ENCODE results near the gene DNAJC13.
"Not testable (repeated sequence)": the region's sequence is repeated elsewhere in the genome, so short reads cannot be mapped to it uniquely, and the experiment has no call there.

The DNAJC13 gene, protein sequence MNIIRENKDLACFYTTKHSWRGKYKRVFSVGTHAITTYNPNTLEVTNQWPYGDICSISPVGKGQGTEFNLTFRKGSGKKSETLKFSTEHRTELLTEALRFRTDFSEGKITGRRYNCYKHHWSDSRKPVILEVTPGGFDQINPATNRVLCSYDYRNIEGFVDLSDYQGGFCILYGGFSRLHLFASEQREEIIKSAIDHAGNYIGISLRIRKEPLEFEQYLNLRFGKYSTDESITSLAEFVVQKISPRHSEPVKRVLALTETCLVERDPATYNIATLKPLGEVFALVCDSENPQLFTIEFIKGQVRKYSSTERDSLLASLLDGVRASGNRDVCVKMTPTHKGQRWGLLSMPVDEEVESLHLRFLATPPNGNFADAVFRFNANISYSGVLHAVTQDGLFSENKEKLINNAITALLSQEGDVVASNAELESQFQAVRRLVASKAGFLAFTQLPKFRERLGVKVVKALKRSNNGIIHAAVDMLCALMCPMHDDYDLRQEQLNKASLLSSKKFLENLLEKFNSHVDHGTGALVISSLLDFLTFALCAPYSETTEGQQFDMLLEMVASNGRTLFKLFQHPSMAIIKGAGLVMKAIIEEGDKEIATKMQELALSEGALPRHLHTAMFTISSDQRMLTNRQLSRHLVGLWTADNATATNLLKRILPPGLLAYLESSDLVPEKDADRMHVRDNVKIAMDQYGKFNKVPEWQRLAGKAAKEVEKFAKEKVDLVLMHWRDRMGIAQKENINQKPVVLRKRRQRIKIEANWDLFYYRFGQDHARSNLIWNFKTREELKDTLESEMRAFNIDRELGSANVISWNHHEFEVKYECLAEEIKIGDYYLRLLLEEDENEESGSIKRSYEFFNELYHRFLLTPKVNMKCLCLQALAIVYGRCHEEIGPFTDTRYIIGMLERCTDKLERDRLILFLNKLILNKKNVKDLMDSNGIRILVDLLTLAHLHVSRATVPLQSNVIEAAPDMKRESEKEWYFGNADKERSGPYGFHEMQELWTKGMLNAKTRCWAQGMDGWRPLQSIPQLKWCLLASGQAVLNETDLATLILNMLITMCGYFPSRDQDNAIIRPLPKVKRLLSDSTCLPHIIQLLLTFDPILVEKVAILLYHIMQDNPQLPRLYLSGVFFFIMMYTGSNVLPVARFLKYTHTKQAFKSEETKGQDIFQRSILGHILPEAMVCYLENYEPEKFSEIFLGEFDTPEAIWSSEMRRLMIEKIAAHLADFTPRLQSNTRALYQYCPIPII (N-terminal part only)

DNA sequence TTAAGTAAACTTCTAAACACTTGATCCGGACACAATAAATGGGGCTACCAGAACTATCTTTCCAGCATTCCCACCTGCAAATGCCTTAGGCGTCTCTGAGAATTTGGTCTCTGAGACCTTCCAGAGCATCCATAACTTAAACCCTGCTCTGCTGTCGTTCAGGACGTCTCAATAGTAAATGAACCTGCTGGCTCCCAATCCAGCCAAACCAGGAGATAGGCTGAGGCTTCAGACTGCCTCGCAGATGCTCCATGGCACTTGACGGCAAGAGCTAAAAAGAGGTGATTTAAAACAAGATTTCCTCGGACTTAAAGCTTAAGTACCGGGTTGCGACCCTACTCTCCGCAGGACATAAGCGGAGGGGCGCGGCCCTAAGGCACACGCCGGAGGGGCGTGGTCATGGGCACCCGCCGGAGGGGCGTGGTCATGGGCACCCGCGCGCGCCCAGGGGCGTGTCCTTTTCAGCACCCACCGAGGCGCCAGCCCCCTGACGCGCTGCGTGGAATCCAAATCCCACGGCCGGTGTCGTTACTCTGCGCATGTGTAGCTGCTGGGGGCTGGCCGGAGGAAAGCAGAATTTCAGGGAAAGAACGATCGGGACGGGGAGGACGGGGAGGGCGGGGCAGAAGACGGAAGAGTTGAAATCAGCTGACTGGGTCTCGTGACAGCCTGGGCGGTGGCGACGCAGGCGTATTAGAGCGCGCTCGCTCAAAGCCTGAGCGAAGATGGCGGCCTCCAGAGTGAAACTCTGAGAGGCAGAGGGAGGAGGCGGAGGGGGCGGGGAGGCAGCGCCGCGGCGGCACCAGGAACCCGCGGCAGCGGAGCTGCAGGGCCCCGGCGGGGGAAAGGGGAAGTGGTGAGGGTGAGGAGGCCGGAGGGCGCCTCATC is at the start of gene DNAJC13:
Gene DNAJC13 (plus strand): TSS at position 696 of the 888 bp plus-strand sequence. CDS start 17,049 bp downstream, outside the sequence.
- DNase-seq (ENCODE audit: low read depth, low spot score): peak; percentile 54

DNA sequence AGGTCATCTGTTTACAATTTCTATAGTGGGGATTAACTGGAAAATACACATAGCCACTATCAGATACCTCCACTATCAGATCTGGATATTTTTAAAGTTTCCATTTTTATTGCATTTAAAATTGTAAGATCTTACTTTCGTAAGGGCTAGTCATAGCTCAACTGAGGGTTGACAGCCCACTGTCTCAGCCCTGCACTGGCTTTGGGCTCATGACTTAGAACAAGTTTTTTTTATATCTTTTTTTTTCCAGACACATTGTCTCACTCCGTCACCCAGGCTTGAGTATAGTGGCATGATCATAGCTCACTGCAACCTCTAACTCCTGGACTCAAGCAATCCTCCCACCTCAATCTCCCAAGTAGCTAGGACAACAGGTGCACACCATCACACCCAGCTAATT is 48.8 kb upstream of the DNAJC13 start:
- DNase-seq (ENCODE audit: low read depth, low spot score): no peak
- no peak overlapping the region for H3K27ac ChIP-seq

More for the DNA sequence above, at the start of gene DNAJC13:
- H3K27ac ChIP-seq: peak within 1 kb of the TSS; percentile 83

DNA sequence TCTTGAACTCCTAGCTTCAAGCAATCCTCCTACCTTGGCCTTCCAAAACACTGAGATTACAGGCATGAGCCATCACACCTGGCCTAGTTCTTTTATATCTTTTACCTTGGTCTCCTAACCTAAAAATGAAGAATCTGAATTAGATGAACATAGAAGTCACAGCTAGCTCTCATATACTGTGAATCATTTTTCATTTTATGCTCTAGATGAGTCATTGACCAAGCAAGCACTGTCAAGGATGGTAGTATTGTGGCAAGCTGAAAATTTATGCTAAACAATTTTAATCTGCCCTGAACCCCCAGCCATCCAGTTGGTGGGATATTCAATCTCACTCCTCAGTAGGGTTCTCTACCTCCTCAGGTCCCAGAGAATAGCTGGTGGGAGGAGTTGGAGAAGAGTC is 48.3 kb upstream of the DNAJC13 start:
- H3K27ac ChIP-seq: no peak overlapping the region
- no peak for DNase-seq (ENCODE audit: low read depth, low spot score)

DNA sequence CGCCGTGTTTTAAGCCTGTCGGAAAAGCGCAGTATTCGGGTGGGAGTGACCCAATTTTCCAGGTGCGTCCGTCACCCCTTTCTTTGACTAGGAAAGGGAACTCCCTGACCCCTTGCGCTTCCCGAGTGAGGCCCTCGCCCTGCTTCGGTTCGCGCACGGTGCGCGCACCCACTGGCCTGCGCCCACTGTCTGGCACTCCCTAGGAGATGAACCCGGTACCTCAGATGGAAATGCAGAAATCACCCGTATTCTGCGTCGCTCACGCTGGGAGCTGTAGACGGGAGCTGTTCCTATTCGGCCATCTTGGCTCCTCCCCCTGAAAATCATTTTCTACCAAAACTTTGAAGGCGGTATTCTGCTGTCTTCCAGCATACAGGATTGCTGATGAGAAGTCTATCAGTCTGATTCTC is 40.4 kb upstream of the DNAJC13 start:
- not testable (repeated sequence) for DNase-seq (ENCODE audit: low read depth, low spot score); H3K27ac ChIP-seq

DNA sequence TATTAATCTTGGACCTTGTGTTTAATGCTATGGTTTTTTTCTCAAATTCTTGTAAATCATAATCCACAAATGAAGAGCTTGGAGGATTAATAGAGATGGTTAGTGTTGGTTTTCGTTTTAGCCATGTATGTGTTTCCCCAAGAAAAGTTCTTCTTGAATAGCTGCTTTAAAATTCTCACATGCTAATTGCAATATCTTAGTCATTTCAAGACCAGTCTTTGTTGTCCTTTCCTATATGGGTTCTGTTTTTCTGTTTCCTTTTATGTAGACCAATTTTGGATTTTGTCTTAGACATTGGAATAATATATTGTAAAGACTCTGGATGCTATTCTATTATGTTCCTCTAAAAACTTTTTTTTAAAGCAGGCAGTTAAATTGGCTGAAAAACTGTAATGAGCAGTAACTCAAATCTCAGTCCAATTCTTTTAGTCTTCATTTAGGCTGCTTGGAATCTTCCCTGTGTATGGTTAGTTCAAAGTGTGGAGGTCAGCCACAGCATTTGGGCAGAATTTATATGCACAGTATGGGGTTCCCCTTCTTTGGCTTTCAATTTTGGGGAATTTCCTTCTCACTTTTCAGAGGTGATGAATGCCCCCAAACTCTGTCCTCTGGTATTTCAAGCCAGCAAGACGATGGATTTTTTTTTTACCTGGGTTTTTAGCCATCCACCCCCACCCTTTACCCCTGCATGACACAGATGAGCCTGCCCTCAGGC is 39.1 kb upstream of the DNAJC13 start:
- H3K27ac ChIP-seq: no peak overlapping the region
- no peak for DNase-seq (ENCODE audit: low read depth, low spot score)

DNA sequence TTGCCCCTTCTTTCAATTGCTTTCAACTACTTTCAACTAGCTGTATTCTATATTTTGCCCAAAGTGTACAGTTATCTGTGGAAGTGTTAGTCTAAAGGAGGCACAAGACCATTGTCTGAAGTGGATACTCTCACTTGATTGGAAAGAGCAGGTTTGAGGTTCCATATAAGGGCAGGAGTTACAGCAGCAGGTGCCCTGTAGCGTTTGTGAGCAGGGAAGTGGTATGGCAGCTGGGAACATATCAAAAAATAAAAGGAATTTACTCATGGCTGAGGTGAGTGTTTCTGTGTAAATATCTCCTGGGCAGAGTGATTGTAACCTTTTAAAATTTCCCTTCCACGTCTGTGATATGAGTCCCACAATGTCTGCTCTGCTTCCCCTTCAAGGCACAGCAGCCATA is 38.5 kb upstream of the DNAJC13 start:
- DNase-seq (ENCODE audit: low read depth, low spot score): no peak
- H3K27ac ChIP-seq: no peak overlapping the region

DNA sequence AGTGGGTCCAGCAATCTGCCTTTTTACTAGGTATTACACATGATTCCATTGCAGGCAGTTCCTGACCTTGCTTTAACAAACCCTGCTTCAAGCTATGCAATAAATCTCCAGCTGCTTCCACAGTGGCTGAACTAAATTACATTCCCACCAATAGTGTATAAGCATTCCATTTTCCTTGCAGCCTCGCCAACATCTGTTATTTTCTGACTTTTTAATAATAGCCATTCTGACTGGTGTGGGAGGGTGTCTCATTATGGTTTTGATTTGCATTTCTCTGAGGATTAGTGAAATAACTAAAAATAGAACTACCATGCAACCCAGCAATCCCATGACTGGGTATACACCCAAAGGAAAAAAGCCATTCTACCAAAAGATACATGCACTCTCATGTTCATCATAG is 36.4 kb upstream of the DNAJC13 start:
- no peak for DNase-seq (ENCODE audit: low read depth, low spot score)
- no peak overlapping the region for H3K27ac ChIP-seq

DNA sequence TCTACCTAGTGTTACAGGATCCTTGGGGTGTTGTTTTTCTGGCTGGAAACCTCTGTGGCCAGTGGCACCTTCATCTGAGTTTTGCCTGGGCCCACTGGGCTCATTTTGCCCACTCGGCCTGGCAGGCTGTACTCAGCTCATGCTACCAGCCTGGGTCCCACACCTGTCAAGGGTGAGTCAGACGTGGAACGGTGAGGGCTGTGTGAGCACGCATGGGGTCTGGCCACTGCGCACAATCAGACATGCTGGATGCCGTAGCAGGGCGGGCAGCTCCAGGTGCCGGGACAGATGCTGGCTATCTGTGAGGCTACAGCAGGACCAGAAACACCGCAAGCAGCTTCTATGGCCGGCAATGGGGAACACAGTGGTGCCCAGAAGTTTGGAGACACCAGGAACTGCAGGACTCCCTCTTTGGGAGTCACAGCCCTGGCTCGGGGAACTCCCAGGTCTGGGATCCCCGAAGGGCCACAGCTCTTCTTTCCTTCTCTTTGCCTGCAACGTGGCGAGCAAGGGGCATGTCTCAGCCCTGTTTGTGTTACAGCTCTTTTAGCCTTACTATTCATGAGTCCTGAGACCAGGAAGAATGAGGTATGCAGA is 35.9 kb upstream of the DNAJC13 start:
- H3K27ac ChIP-seq: no peak overlapping the region
- no peak for DNase-seq (ENCODE audit: low read depth, low spot score)

DNA sequence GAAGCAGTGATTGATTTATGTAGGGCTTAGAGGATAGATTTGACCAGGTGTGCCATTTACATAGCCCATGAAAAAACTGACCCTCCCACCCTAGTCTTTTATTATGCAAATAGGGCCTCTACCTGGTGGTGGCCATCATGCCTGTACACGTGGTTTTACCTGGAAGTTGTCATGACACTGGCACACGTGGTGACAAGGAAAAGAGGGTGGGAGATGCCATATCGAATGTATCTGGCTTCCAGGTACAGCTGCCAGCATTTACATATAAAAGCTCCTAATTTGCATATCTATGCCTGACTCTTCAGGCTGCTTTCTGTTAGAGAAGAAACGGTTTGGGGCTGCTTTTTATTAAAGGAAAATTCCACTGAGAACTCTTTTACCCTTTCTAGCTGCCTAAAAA is 35.0 kb upstream of the DNAJC13 start:
- H3K27ac ChIP-seq: no peak overlapping the region
- no peak for DNase-seq (ENCODE audit: low read depth, low spot score)

DNA sequence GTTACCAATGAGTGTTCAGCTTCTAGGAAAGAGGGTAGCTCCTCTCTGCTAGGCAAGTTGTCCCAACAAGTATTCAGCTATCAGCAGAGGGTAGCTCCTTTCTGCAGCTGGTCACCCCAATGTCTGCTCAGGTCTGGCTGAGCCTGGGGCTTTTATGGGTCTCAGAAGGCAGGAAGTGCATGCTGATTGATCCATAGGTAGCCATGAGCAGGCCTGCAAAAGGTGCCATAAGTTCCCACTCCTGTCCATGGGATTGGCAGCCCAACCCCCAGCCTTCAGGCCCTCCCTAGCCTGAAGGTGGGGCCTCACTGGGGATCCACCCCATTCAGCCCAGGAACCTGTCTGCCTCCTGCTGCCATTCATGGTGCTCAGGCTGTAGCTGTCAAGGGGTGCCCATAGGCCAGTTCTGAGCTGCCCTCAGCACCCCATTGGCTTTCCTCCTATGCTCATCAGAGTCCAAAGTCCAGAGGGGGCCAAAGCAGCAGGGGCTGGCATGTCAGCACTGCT is 34.6 kb upstream of the DNAJC13 start:
- DNase-seq (ENCODE audit: low read depth, low spot score): no peak
- H3K27ac ChIP-seq: no peak overlapping the region

DNA sequence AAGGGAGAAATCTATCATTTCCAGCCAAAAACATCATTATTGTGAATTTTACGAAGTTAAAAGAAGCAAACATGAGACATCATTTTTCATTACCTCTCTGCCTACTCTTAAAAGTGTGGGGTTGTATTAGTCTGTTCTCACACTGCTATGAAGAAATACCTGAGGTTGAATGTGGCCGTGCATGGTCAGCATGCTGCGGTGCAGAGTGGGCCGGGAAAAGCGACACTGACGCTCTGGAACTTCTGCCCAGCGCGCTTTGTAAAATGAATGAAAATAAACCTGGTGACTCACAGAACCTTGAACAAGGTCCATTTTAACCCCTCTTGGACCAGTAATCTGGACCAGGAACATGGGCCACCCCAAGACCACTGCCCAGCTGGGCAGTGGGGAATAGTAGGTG is 31.0 kb upstream of the DNAJC13 start:
- no peak overlapping the region for H3K27ac ChIP-seq
- DNase-seq (ENCODE audit: low read depth, low spot score): no peak

DNA sequence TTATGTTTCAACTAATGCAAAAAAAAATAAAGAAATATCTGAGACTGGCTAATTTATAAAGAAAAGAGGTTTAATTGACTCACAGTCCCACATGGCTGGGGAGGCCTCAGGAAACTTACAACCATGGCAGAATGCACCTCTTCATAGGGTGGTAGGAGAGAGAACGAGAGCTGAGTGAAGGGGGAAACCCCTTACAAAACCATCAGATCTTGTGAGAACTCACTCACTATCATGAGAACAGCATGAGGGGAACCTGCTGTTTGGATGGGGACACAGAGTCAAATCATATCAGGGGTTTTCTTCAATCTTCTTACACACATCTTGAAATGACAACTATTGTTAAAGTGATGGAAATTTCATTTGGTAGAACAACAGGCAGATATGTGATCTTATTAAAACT is 24.6 kb upstream of the DNAJC13 start:
- not testable (repeated sequence) for DNase-seq (ENCODE audit: low read depth, low spot score); H3K27ac ChIP-seq

DNA sequence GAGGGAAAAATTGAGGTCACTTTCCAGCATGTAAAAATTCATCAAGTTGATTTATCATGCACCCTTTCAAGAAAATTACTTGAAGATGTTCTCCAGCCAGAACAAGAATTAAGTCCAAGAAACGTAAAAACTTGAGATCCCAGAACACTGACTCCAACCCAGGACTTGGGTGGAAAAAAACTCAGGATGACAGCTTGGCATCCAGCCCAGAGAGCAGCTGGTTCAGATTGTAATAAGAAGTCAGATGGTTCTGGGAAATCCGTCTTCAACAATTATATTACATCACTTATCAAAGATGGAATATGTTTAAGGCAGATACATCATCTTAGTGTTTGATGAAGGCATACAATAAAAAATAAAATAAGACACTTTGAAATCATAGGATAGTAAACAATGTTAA is 23.0 kb upstream of the DNAJC13 start:
- H3K27ac ChIP-seq: no peak overlapping the region
- DNase-seq (ENCODE audit: low read depth, low spot score): no peak

DNA sequence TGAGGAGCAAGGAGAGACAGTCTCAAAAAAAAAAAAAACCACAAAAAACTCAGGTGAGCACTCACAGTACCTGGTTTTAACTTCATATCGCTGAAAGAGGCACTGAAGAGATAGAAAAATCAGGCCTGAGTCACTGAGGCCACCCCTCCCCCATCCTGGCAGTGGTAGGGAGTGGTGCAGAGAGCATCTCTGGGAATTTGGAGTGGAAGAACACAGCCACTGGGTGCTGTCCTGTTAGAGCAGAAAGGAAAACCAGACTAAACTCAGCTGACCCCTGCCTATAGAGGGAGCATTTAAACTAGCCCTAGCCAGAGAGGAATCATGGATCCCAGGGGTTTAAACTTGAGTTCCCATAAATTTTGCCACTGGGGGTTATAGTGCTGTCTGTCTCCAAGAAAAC is 22.2 kb upstream of the DNAJC13 start:
- DNase-seq (ENCODE audit: low read depth, low spot score): no peak
- H3K27ac ChIP-seq: no peak overlapping the region

DNA sequence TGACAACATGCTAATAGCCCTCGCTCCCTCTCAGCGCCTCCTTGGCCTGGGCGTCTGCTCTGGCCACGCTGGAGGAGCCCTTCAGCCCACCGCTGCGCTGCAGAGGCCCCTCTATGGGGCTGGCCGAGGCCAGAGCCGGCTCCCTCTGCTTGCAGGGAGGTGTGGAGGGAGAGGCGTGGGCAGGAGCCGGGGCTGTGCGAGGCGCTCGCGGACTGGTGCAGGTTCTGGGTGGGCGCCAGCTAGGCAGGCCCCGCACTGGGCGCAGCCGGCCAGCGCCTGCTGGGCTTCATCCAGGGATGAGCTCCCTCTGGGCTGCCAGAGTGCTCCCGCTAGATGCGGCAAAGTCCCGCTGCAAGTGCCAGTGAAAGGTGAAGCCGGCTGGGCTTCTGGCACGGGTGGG is 21.0 kb upstream of the DNAJC13 start:
- H3K27ac ChIP-seq: no peak overlapping the region
- DNase-seq (ENCODE audit: low read depth, low spot score): no peak

DNA sequence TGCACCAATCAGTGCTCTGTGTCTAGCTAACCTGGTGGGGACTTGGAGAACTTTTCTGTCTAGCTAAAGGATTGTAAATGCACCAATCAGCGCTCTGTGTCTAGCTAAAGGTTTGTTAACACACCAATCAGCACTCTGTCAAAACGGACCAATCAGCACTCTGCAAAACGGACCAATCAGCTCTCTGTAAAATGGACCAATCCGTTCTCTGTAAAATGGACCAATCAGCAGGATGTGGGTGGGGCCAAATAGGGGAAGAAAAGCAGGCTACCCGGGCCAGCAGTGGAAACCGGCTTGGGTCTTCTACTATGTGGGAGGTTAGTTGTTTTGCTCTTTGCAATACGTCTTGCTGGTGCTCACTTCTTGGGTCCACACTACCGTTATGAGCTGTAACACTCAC is 20.5 kb upstream of the DNAJC13 start:
- not testable (repeated sequence) for DNase-seq (ENCODE audit: low read depth, low spot score); H3K27ac ChIP-seq

DNA sequence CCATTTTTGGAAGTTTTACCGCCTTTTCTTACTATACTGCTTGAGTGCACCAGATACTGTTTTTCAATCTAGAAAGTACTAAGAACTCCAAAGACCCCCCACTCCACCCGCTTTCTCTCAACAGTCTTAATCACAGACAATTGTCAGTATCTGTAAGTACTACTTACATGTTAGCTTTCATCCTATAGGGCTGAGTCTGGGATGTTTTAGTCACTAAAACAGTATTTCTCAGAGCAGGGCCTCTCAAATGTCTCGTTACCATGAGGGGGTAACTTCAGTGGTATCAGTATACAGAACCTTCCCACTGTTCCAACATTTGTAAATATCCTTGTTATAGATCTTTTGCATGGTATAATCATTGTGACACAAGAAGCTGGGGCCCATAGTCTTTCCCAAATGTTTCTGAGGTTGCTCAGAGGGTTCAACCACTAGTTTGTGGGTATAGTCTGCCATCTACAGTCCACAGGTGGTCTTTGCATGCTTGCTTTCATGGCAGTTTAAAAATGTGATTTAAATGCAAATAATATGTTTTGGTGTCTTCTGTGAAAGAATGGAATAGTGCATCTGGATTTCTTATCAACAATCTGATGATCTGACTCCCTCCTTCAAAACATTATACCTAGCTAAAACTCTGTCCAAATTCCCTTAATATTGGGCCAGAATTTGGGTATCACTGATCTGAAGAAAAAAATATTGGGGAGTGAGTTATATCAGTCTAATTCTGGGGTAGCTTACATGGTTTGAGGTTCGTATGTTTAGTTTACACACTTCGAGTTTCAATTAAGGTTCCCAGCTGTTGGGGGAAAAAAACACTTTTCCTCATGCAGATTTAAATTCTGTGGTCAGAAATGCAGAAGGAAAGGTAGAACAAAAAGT is 18.0 kb upstream of the DNAJC13 start:
- DNase-seq (ENCODE audit: low read depth, low spot score): no peak

More for the DNA sequence above, 18.0 kb upstream of the DNAJC13 start:
- H3K27ac ChIP-seq: no peak overlapping the region
